Measurements from ENCODE around the gene MTCH1. TPM values are rescaled to one million over a fixed set of nuclear protein-coding genes. Genes with fewer than 3 reads are reported as not detected.

Gene MTCH1
- total and polyA plus RNA-seq, 2 of the 4 experiments (the other 2 are of a cell fraction), result 215 to 263 TPM

GRCh38 chr6:36989264-36989663 lies 3.3 kb upstream of the MTCH1 start:
- Histone ChIP-seq H2BK120ac (ENCODE audit: low read depth, low read length) (no peak overlapping the region), H3K4me2 (ENCODE audit: low read depth, low read length) (no peak overlapping the region), H4K5ac (ENCODE audit: low read depth, low read length) (no peak overlapping the region), H2AK9ac (replicated peaks; ENCODE audit: low read depth, low read length, poor library complexity) (no peak overlapping the region), H3K36me3 (ENCODE audit: control insufficient read depth, insufficient read depth, low read length) (no peaks in the 10 kb centered on the region), H2BK5ac (ENCODE audit: low read depth, low read length, poor library complexity, severe bottlenecking) (no peak overlapping the region), H3K18ac (ENCODE audit: low read depth, low read length) (no peak overlapping the region), H3K14ac (replicated peaks; ENCODE audit: low read depth, low read length) (no peak overlapping the region), H3K27ac (ENCODE audit: insufficient read depth, low read length) (no peak overlapping the region), H3K4me1 (ENCODE audit: control insufficient read depth, insufficient read depth, low read length) (peaks cover 5% of the 10 kb centered on the region), H2AFZ (replicated peaks; ENCODE audit: low read length, poor library complexity) (no peak overlapping the region), H3K4ac (ENCODE audit: low read depth, low read length) (no peak overlapping the region), H2BK20ac (ENCODE audit: low read depth, low read length) (no peak overlapping the region), H3K79me1 (ENCODE audit: low read depth in 1 of 2, low read length in 2 of 2) (peaks cover 9 to 20% of the 10 kb centered on the region in 2 experiments; a peak in 3 of 4 replicates), H3K23ac (ENCODE audit: low read depth, low read length) (no peak overlapping the region), H2BK15ac (ENCODE audit: low read depth, low read length) (no peak overlapping the region), H4K20me1 (ENCODE audit: insufficient read depth, low read length) (peaks cover 11% of the 10 kb centered on the region), H4K91ac (ENCODE audit: insufficient read depth, low read depth, low read length) (no peak overlapping the region), H3K56ac (ENCODE audit: extremely low read depth, insufficient read depth, low read length) (no peak overlapping the region), H3K27me3 (ENCODE audit: control insufficient read depth, insufficient read depth, low read length) (peaks cover 8% of the 10 kb centered on the region), H4K8ac (ENCODE audit: low read depth in 2 of 2, low read length in 2 of 2) (no peak overlapping the region), H2AK5ac (ENCODE audit: low read depth, low read length) (no peak overlapping the region), H3K4me3 (ENCODE audit: insufficient read depth, low read depth, low read length) (no peak overlapping the region), H3K9me1 (ENCODE audit: insufficient read depth, low read length) (peaks cover 9% of the 10 kb centered on the region), H3K9ac (ENCODE audit: low read depth, low read length) (no peak overlapping the region), H3K9me3 (ENCODE audit: control insufficient read depth, insufficient read depth, low read length) (no peaks in the 10 kb centered on the region)
- dilution Hi-C loops (cut with HindIII; ENCODE audit: low sequenced_read_pairs, unreplicated experiment) (no loop called here), intact Hi-C loops (cut with micrococcal nuclease) (no loop called here), in situ Hi-C loops (cut with MboI; ENCODE audit: low sequenced_read_pairs) (loop anchor here (10.0 kb wide), 1 partner anchor 104 kb away; the partner anchor contains the start of gene C6orf89)
- DNase-seq (no peak), ATAC-seq (ENCODE audit: low read depth) (no peak)
- BruUV-seq (replicated peaks), result no TSS peak
- TF ChIP-seq MAFK (IDR thresholded peaks at IDR 0.05; ENCODE audit: low read depth, low read length) (no peak), CHD1 (IDR thresholded peaks at IDR 0.05; ENCODE audit: low read depth, low read length) (no peak), RAD21 (IDR thresholded peaks at IDR 0.05; ENCODE audit: low read length) (no peak), FOS (IDR thresholded peaks at IDR 0.05; ENCODE audit: low read depth, low read length) (no peak), ELK1 (IDR thresholded peaks at IDR 0.05; ENCODE audit: borderline replicate concordance, low read depth, low read length) (no peak), NFE2L2 (IDR thresholded peaks at IDR 0.05; ENCODE audit: low read depth, low read length) (no peak)
- no CpG with 5 or more reads among the region's 6 CpGs for WGBS, 2 experiments (ENCODE audit: extremely low coverage in 2 of 2, insufficient read length in 1 of 2)
- POLR2A ChIA-PET (ENCODE audit: unreplicated experiment), result interaction anchor here (0.6 kb wide), 1 partner anchor 115 kb away, joined by 3 read pairs; the partner anchor contains the start of gene PPIL1
- CTCF ChIA-PET, result interaction anchor here (0.7 kb wide), 1 partner anchor 28 kb away, joined by 5 read pairs; no protein-coding TSS in a partner anchor

All from IMR-90 (cell line).